ENCODE data around the gene RNF31. TPM values are rescaled to one million over a fixed set of nuclear protein-coding genes. Genes with fewer than 3 reads are reported as not detected.

RNF31 gene
- total RNA-seq, 1 experiment from 2014 or later: 48.6 TPM

- H3K27me3 ChIP-seq (ENCODE audit: control insufficient read depth, insufficient read depth, low read length): no peaks in the 10 kb centered on the region
- no peak for ATAC-seq
- DNase-seq (ENCODE audit: low read depth, low spot score): no peak
- ChIA-PET POLR2A (interaction anchor here (0.6 kb wide), 1 partner anchor 10 kb away, joined by 3 read pairs; the partner anchor contains the start of gene RNF31), CTCF (interaction anchor here (0.8 to 0.9 kb wide), 2 partner anchors 22 to 79 kb away, joined by 3 read pairs; partner anchors contain the start of genes DCAF11 and NRL)
- H3K36me3 ChIP-seq (ENCODE audit: control insufficient read depth, insufficient read depth, low read length): no peaks in the 10 kb centered on the region; the same call in 1 of the 2 replicates
- in situ Hi-C loops (cut with HindIII; ENCODE audit: low pct_unique_long_range_greater_than_20kb, low sequenced_read_pairs) (no loop called here), intact Hi-C loops (cut with micrococcal nuclease; ENCODE audit: unreplicated experiment) (no loop called here)
- H3K4me3 ChIP-seq (ENCODE audit: low read depth in 2 of 2, low read length in 2 of 2): peak overlapping the region; percentile 46 to 81
- H3K4me1 ChIP-seq (ENCODE audit: control insufficient read depth, insufficient read depth, low read length): peaks cover 30% of the 10 kb centered on the region
- no peak for TF ChIP-seq POLR2AphosphoS5 (IDR thresholded peaks at IDR 0.05; ENCODE audit: low read depth, low read length)
- no peak for TF ChIP-seq CTCF (IDR thresholded peaks at IDR 0.05)
- no peak for TF ChIP-seq SIN3A (IDR thresholded peaks at IDR 0.05; ENCODE audit: borderline replicate concordance, insufficient read depth, low read depth, low read length)
- TF ChIP-seq REST (IDR thresholded peaks at IDR 0.05; ENCODE audit: insufficient read depth in 1 of 2, low read depth in 2 of 2, low read length in 1 of 2): no peak
- no peak for TF ChIP-seq TCF7L2 (IDR thresholded peaks at IDR 0.05; ENCODE audit: low read depth, low read length)
- no peaks in the 10 kb centered on the region for H3K9me3 ChIP-seq (ENCODE audit: control insufficient read depth, insufficient read depth, low read depth, low read length)
- peak overlapping the region; percentile 81 for H3K27ac ChIP-seq (ENCODE audit: low read length)
- BruUV-seq (replicated peaks): no TSS peak
Observed at GRCh38 chr14:24136684-24137528, 10.4 kb upstream of the RNF31 start.

- Histone ChIP-seq H3K4me1 (ENCODE audit: control insufficient read depth, insufficient read depth, low read length) (peaks cover 30% of the 10 kb centered on the region), H3K4me3 (ENCODE audit: low read depth in 2 of 2, low read length in 2 of 2) (peak overlapping the region in 1 of 2 experiments; percentile 46; a peak in 1 of 4 replicates), H3K36me3 (ENCODE audit: control insufficient read depth, insufficient read depth, low read length) (no peaks in the 10 kb centered on the region; the same call in 1 of the 2 replicates), H3K27me3 (ENCODE audit: control insufficient read depth, insufficient read depth, low read length) (no peaks in the 10 kb centered on the region), H3K27ac (ENCODE audit: low read length) (peak overlapping the region; percentile 81; the same call in 1 of the 2 replicates), H3K9me3 (ENCODE audit: control insufficient read depth, insufficient read depth, low read depth, low read length) (no peaks in the 10 kb centered on the region)
- POLR2A ChIA-PET: interaction anchor here (0.6 kb wide), 1 partner anchor 9 kb away, joined by 3 read pairs; the partner anchor contains the start of gene RNF31
- DNase-seq (ENCODE audit: low read depth, low spot score) (no peak), ATAC-seq (no peak)
- no peak for TF ChIP-seq TCF7L2 (IDR thresholded peaks at IDR 0.05; ENCODE audit: low read depth, low read length)
- no peak for TF ChIP-seq REST (IDR thresholded peaks at IDR 0.05; ENCODE audit: insufficient read depth in 1 of 2, low read depth in 2 of 2, low read length in 1 of 2)
- no peak for TF ChIP-seq SIN3A (IDR thresholded peaks at IDR 0.05; ENCODE audit: borderline replicate concordance, insufficient read depth, low read depth, low read length)
- no peak for TF ChIP-seq CTCF (IDR thresholded peaks at IDR 0.05)
- no peak; the same call in 1 of the 2 replicates for TF ChIP-seq POLR2AphosphoS5 (IDR thresholded peaks at IDR 0.05; ENCODE audit: low read depth, low read length)
- BruUV-seq (replicated peaks): no TSS peak
- CTCF ChIA-PET: interaction anchor here (0.8 kb wide), 1 partner anchor 80 kb away, joined by 3 read pairs; no protein-coding TSS in a partner anchor
- in situ Hi-C loops (cut with HindIII; ENCODE audit: low pct_unique_long_range_greater_than_20kb, low sequenced_read_pairs) (no loop called here), intact Hi-C loops (cut with micrococcal nuclease; ENCODE audit: unreplicated experiment) (no loop called here)
Observed at GRCh38 chr14:24137529-24138395, 9.5 kb upstream of the RNF31 start.
